Parathyroid adenoma (tissue), 2 donors: ENCODE data around the gene DDX59.

Experiments used
- H2AFZ ChIP-seq: fragments of 300-600 bp; sonication (generic); one replicate; pipeline ENCODE4 v1.7.0; 2017; ENCODE audit warnings: antibody characterized with exemption, mild to moderate bottlenecking
- H3K27ac ChIP-seq: fragments of 300-600 bp; sonication (generic); one replicate; pipeline ENCODE4 v1.7.0; 2017
- H3K27me3 ChIP-seq: fragments of 300-600 bp; sonication (generic); one replicate; pipeline ENCODE4 v1.7.0; 2017; ENCODE audit warnings: low read length; ENCODE audit not compliant: control insufficient read depth, insufficient read depth
- H3K36me3 ChIP-seq: fragments of 300-600 bp; sonication (generic); one replicate; pipeline ENCODE4 v1.7.0; 2017; ENCODE audit warnings: low read length; ENCODE audit not compliant: control insufficient read depth, insufficient read depth
- H3K4me1 ChIP-seq: fragments of 300-600 bp; sonication (generic); one replicate; pipeline ENCODE4 v1.7.0; 2017; ENCODE audit warnings: control low read depth
- H3K4me2 ChIP-seq: fragments of 300-600 bp; sonication (generic); one replicate; pipeline ENCODE4 v1.7.0; 2017; ENCODE audit warnings: low read length
- H3K4me3 ChIP-seq: fragments of 300-600 bp; sonication (generic); one replicate; pipeline ENCODE4 v1.7.0; 2017; ENCODE audit warnings: low read depth, low read length
- H3K79me2 ChIP-seq: fragments of 300-600 bp; sonication (generic); one replicate; pipeline ENCODE4 v1.7.0; 2017; ENCODE audit warnings: control low read depth
- H3K9ac ChIP-seq: fragments of 300-600 bp; sonication (generic); one replicate; pipeline ENCODE4 v1.7.0; 2017; ENCODE audit warnings: mild to moderate bottlenecking
- H3K9me3 ChIP-seq: fragments of 300-600 bp; sonication (generic); one replicate; pipeline ENCODE4 v1.7.0; 2017; ENCODE audit warnings: low read length; ENCODE audit not compliant: control insufficient read depth
- TF ChIP-seq, protein P1 (sequence below): fragments of 300-600 bp; sonication (generic); IDR thresholded peaks from one replicate; pipeline ENCODE4 v1.7.0; 2017; ENCODE audit warnings: antibody characterized with exemption, mild to moderate bottlenecking
- donor health status: primary hyperparathyroidism.

DDX59 gene

DNA sequence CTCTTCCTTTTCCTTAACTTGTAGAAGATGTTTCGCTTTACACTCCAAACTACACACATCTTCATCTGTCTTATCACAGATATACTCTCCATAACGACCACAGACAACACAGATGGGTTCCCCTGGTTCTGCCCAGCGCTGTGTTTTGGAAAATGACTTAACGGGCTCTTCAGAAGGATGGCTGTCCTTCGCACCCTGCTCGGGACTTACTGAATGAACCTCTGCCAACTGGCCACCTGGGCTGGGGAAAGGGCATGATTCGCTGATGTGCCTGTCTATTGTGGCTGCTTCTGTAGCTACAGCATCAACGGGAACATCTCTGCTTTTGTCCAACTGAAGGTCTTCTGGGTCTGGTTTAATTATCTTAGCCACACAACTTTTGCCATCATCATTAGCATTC is 3.4 kb downstream of the DDX59 start:
- no peaks in the 10 kb centered on the region for H3K36me3 ChIP-seq
- no peak overlapping the region for H2AFZ ChIP-seq
- no peaks in the 10 kb centered on the region for H3K79me2 ChIP-seq
- peak overlapping the region; percentile 36 for H3K27ac ChIP-seq
- TF ChIP-seq, protein P1, sequence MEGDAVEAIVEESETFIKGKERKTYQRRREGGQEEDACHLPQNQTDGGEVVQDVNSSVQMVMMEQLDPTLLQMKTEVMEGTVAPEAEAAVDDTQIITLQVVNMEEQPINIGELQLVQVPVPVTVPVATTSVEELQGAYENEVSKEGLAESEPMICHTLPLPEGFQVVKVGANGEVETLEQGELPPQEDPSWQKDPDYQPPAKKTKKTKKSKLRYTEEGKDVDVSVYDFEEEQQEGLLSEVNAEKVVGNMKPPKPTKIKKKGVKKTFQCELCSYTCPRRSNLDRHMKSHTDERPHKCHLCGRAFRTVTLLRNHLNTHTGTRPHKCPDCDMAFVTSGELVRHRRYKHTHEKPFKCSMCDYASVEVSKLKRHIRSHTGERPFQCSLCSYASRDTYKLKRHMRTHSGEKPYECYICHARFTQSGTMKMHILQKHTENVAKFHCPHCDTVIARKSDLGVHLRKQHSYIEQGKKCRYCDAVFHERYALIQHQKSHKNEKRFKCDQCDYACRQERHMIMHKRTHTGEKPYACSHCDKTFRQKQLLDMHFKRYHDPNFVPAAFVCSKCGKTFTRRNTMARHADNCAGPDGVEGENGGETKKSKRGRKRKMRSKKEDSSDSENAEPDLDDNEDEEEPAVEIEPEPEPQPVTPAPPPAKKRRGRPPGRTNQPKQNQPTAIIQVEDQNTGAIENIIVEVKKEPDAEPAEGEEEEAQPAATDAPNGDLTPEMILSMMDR: no peak
- H3K4me3 ChIP-seq: no peak overlapping the region
- H3K9me3 ChIP-seq: no peaks in the 10 kb centered on the region
- H3K27me3 ChIP-seq: no peaks in the 10 kb centered on the region
- no peak overlapping the region for H3K4me2 ChIP-seq
- H3K4me1 ChIP-seq: no peaks in the 10 kb centered on the region
- no peak overlapping the region for H3K9ac ChIP-seq

DNA sequence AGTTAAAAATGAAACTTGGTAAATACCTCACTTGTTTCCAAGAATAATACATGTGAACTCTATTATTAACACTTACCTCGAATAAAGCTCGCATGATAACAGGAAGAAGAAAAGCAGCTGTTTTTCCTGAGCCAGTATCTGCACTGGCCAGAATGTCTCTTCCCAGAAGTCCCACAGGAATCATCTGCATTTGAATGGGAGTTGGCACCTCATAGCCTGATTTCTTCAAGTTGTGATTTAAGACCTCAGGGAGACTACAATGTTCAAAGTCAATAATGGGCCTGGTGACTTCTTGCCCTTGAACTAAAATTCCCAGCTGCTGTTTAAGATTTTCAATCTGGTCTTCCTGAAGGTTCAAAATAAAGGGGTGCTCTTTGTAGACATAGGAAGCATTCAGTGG is 3.8 kb downstream of the DDX59 start:
- Histone ChIP-seq H3K27me3 (no peaks in the 10 kb centered on the region), H3K79me2 (no peaks in the 10 kb centered on the region), H3K27ac (no peak overlapping the region), H3K36me3 (no peaks in the 10 kb centered on the region), H2AFZ (no peak overlapping the region), H3K9me3 (no peaks in the 10 kb centered on the region), H3K4me1 (no peaks in the 10 kb centered on the region), H3K4me2 (no peak overlapping the region), H3K4me3 (no peak overlapping the region), H3K9ac (no peak overlapping the region)
- TF ChIP-seq, protein P1: no peak

DNA sequence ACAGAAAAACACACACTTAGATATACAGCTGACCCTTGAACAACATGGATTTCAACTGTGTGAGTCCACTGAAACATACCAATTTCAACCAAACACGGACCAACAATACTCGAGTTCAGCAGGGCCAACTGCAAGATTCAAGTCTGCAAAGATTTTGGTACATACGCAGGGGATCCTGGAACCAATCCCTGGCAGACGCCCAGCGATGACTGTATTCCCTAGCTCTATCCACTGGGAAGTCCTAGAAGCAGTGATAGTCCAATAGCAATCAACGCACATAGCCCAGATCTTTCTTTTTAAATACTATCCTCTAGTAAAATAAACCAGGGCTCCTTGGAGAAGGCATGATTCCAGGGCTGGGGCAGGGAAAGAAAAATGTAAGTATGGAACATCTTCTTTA is 9.0 kb downstream of the DDX59 start:
- Histone ChIP-seq H3K4me1 (no peaks in the 10 kb centered on the region), H3K9ac (no peak overlapping the region), H2AFZ (no peak overlapping the region), H3K4me3 (no peak overlapping the region), H3K27me3 (no peaks in the 10 kb centered on the region), H3K79me2 (no peaks in the 10 kb centered on the region), H3K9me3 (no peaks in the 10 kb centered on the region), H3K4me2 (no peak overlapping the region), H3K36me3 (no peaks in the 10 kb centered on the region), H3K27ac (no peak overlapping the region)
- TF ChIP-seq, protein P1: no peak

DNA sequence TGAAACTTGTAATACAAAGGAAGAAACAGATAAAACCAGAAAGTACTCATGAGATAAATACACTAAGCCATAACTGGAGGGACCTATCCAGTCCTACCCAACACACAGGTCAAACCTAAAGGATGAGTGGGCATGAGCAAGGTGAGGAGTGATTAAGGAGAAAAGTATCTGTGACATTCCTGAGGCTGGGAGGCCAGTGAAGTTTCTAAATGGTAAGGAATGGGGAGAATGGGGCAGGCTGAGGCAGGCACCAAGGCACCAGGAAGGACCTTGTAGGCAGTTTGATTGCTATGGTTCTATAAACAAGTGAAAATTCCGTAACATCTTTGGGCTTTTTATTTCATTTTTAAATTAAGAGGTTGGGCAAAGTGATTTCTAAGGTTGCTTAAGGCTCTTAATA is 10.4 kb downstream of the DDX59 start:
- H3K4me3 ChIP-seq: no peak overlapping the region
- H3K27me3 ChIP-seq: no peaks in the 10 kb centered on the region
- no peaks in the 10 kb centered on the region for H3K4me1 ChIP-seq
- no peaks in the 10 kb centered on the region for H3K36me3 ChIP-seq
- H3K9ac ChIP-seq: no peak overlapping the region
- H2AFZ ChIP-seq: no peak overlapping the region
- no peaks in the 10 kb centered on the region for H3K79me2 ChIP-seq
- H3K9me3 ChIP-seq: no peaks in the 10 kb centered on the region
- H3K27ac ChIP-seq: no peak overlapping the region
- H3K4me2 ChIP-seq: no peak overlapping the region
- TF ChIP-seq, protein P1: no peak

DNA sequence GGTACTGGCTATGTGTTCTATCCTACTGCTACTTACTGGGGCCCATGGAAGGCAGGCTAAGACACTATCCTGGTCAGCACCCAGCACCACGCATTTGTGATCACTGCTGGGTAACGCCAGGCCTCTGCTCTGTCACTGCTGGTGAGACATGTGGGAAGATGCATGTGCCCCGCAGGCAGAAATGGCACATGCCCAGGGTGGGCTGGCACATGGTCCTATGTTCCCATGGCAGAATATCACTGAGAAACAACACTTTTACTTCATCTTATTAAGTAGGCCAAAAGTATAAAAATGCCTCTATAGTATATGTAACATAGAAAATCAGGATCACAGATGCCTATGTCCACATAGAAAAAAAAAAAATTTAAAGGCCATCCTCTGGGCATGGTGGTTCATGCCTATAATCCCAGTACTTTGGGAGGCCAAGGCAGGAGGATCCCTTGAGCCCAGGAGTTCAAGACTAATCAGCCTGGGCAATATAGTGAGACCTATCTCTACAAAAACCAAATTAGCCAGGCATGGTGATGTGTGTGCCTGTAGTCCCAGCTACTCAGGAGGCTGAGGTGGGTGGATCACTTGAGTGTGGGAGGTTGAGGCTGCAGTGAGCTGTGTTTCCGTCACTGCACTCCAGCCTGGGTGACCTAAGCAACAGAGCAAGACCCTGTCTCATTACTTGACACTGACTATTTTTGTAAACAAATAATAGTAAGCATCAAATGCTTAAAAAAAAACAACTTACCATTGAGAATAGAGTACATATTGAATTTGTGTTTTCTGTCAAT is 11.5 kb downstream of the DDX59 start:
- Histone ChIP-seq H2AFZ (no peak overlapping the region), H3K9me3 (no peaks in the 10 kb centered on the region), H3K79me2 (no peaks in the 10 kb centered on the region), H3K27ac (no peak overlapping the region), H3K4me2 (no peak overlapping the region), H3K4me3 (no peak overlapping the region), H3K9ac (no peak overlapping the region), H3K36me3 (no peaks in the 10 kb centered on the region), H3K4me1 (no peaks in the 10 kb centered on the region), H3K27me3 (no peaks in the 10 kb centered on the region)
- TF ChIP-seq, protein P1: no peak
